SK-N-SH treated with all-trans-retinoic acid at 6 μM for 48 hours (cell line): ENCODE measurements around the gene DARS2.

Experiments
- ARNTL ChIP-seq: fragments of 450-650 bp; formaldehyde crosslinking; IDR thresholded peaks from 2 replicates; pipeline ENCODE4 v1.5.0; 2020; ENCODE audit warnings: low read depth, mild to moderate bottlenecking, moderate library complexity, borderline replicate concordance
- CSDC2 ChIP-seq: fragments of 250-450 bp; sonication (Bioruptor Pico); IDR thresholded peaks from 2 replicates; pipeline ENCODE4 v1.5.0; 2020; ENCODE audit warnings: mild to moderate bottlenecking, moderate library complexity
- CSRNP3 ChIP-seq: fragments of 250-450 bp; sonication (Bioruptor Pico); IDR thresholded peaks from 2 replicates; pipeline ENCODE4 v1.5.1; 2021; ENCODE audit warnings: mild to moderate bottlenecking, moderate library complexity
- ESRRG ChIP-seq: fragments of 250-450 bp; sonication (Bioruptor Pico); IDR thresholded peaks from 2 replicates; pipeline ENCODE4 v1.6.1; 2021; ENCODE audit warnings: mild to moderate bottlenecking
- OSR1 ChIP-seq: fragments of 250-450 bp; sonication (Bioruptor Pico); IDR thresholded peaks from 2 replicates; pipeline ENCODE4 v1.8.0; 2022; ENCODE audit warnings: moderate library complexity, mild to moderate bottlenecking, inconsistent platforms
- PATZ1 ChIP-seq: fragments of 250-450 bp; sonication (Bioruptor Pico); IDR thresholded peaks from 2 replicates; pipeline ENCODE4 v1.8.0; 2020; ENCODE audit warnings: mild to moderate bottlenecking, moderate library complexity, borderline replicate concordance
- RARB ChIP-seq: fragments of 250-450 bp; sonication (Bioruptor Pico); IDR thresholded peaks from 2 replicates; pipeline ENCODE4 v1.8.0; 2021; ENCODE audit warnings: mild to moderate bottlenecking, moderate library complexity
- TCF4 ChIP-seq: fragments of 250-450 bp; sonication (Bioruptor Pico); IDR thresholded peaks from 2 replicates; pipeline ENCODE4 v1.8.0; 2021; ENCODE audit warnings: mild to moderate bottlenecking, moderate library complexity, borderline replicate concordance
- ZNF565 ChIP-seq: fragments of 450-650 bp; formaldehyde crosslinking; conservative IDR thresholded peaks from 2 replicates; pipeline ENCODE4 v1.5.0; 2020; ENCODE audit warnings: low read depth, mild to moderate bottlenecking, moderate library complexity
- ZNF8 ChIP-seq: fragments of 450-650 bp; formaldehyde crosslinking; IDR thresholded peaks from 2 replicates; pipeline ENCODE4 v1.5.0; 2020; ENCODE audit warnings: mild to moderate bottlenecking, moderate library complexity

- TF ChIP-seq OSR1 (CRISPR knock-in tag) (no peak), CSDC2 (CRISPR knock-in tag) (no peak), ESRRG (CRISPR knock-in tag) (no peak), TCF4 (CRISPR knock-in tag) (no peak), ZNF565 (no peak), ZNF8 (CRISPR knock-in tag) (no peak), CSRNP3 (no peak), RARB (no peak), PATZ1 (CRISPR knock-in tag) (no peak), ARNTL (no peak)
Measured at GRCh38 chr1:173871500-173871899, 47.0 kb downstream of the DARS2 start.
